NB4 (cell line): Measurements from ENCODE around the gene CYP26A1.
"Not testable (repeated sequence)": the region's sequence is repeated elsewhere in the genome, so short reads cannot be mapped to it uniquely, and the experiment has no call there.

Source experiments
- DNase-seq: peaks from one replicate; pipeline ENCODE4 v3.0.0; 2010; ENCODE audit warnings: low read depth
- H3K4me3 ChIP-seq: one replicate; pipeline ENCODE4 v1.5.1; 2011; ENCODE audit warnings: mild to moderate bottlenecking, low read depth, low read length, moderate library complexity
- MAX ChIP-seq: IDR thresholded peaks from 2 replicates; pipeline ENCODE4 v1.6.1; 2011; ENCODE audit warnings: low read depth, low read length
- MYC ChIP-seq: IDR thresholded peaks from 2 replicates; pipeline ENCODE4 v1.6.1; 2011; ENCODE audit warnings: low read depth, low read length
- POLR2A ChIP-seq: IDR thresholded peaks from 2 replicates; pipeline ENCODE4 v1.6.1; 2011; ENCODE audit warnings: mild to moderate bottlenecking; ENCODE audit not compliant: insufficient read length; ENCODE audit errors: extremely low read depth
- TF ChIP-seq, protein P1 (sequence below): IDR thresholded peaks from one replicate; pipeline ENCODE4 v1.5.1; 2012; ENCODE audit warnings: low read depth, low read length

Gene CYP26A1

DNA sequence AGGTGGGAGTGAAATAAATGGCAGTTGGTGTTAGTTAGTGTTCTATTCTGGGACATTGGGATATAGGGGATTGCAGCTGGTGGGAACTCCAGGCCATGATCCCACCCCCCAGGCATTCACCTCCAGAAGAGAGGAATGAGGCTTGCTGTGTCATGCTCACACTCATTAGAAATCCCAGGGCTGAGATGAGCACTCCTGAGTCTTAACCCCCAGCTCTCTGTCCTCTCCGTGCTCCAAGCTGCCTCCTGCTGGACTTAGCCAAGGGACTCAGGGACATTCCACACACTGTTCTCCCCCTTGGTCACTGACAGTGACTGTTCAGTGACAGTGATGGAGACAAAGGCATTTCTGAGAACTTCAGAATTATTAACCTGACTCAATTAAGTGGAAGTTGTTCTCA, 21.5 kb downstream of the CYP26A1 start:
- DNase-seq, result no peak
- TF ChIP-seq POLR2A (no peak), MYC (no peak), MAX (no peak)
- TF ChIP-seq, protein P1, sequence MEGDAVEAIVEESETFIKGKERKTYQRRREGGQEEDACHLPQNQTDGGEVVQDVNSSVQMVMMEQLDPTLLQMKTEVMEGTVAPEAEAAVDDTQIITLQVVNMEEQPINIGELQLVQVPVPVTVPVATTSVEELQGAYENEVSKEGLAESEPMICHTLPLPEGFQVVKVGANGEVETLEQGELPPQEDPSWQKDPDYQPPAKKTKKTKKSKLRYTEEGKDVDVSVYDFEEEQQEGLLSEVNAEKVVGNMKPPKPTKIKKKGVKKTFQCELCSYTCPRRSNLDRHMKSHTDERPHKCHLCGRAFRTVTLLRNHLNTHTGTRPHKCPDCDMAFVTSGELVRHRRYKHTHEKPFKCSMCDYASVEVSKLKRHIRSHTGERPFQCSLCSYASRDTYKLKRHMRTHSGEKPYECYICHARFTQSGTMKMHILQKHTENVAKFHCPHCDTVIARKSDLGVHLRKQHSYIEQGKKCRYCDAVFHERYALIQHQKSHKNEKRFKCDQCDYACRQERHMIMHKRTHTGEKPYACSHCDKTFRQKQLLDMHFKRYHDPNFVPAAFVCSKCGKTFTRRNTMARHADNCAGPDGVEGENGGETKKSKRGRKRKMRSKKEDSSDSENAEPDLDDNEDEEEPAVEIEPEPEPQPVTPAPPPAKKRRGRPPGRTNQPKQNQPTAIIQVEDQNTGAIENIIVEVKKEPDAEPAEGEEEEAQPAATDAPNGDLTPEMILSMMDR, result no peak
- H3K4me3 ChIP-seq, result no peak overlapping the region

DNA sequence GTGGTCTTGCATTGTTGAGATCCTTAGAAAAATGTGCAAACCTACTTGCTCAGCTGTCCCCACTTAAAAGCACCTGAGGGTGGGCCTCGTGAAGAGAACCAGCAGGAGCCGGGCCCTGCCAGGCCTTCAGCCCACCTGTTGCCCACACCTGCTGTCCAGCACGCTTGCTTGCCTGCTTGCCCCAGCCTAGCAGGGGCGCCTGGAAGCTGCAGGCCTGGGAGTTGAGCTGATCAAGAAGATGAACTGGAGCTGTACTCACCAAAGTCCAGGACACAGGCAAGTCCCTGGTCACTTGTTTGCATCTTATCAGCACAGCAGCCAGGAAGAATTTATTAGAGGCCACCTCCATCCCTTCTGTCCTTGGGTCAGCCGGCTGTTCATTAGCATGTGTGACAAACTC, 23.2 kb downstream of the CYP26A1 start:
- TF ChIP-seq MYC (no peak), POLR2A (no peak), MAX (no peak)
- TF ChIP-seq, protein P1, result no peak
- no peak for DNase-seq
- no peak overlapping the region for H3K4me3 ChIP-seq

DNA sequence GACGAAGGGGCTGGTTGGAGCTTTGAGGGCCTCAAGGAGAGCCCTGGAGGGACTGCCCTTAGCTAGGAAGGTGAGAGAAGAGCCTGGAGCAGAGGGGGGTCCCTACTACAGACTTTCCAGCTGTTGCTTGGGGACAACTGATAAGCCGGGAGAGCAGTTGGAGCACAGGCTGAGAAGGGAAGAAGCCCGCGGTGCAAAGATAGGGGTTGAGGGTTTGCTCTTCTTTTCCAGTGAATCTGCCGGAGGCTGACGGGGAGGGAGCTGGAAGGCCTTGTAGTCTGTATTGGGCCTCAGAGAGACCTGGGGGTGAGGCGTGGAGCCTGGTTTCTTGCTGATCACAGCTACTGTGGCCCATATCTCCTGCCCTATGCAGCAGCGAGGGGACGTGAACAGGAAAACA, 23.7 kb downstream of the CYP26A1 start:
- DNase-seq, result no peak

DNA sequence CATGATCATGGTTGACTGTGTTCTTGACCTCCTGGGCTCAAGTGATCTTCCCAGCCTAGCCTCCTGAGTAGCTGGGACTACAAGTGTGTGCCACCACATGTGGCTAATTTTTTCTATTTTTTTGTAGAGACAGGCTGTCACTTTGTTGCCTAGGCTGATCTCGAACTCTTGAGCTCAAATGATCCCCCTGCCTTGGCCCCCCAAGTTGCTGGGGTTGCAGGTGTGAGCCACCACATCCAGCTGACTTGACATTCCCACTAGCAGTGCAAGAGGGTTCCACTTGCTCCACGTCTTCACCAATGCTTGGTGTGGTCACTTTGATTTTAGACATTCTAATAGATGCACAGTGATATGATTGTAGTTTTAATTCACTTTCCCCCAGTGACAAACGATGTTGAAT, 25.1 kb downstream of the CYP26A1 start:
- no peak overlapping the region for H3K4me3 ChIP-seq
- no peak for DNase-seq
- TF ChIP-seq, protein P1, result no peak
- TF ChIP-seq MAX (no peak), POLR2A (no peak), MYC (no peak)

More for the DNA sequence above, 23.7 kb downstream of the CYP26A1 start:
- H3K4me3 ChIP-seq, result no peak overlapping the region
- no peak for TF ChIP-seq MYC
- TF ChIP-seq, protein P1, result no peak
- TF ChIP-seq POLR2A, result no peak
- TF ChIP-seq MAX, result no peak

GRCh38 chr10:93099670-93100069, 26.0 kb downstream of the CYP26A1 start:
- TF ChIP-seq MYC (no peak), POLR2A (no peak)
- TF ChIP-seq, protein P1, result no peak
- DNase-seq, result no peak
- no peak overlapping the region for H3K4me3 ChIP-seq

- H3K4me3 ChIP-seq, result not testable (repeated sequence)
These were observed 27.5 kb downstream of the CYP26A1 start for GRCh38 chr10:93101148-93101547.

More at GRCh38 chr10:93101148-93101547, 27.5 kb downstream of the CYP26A1 start:
- not testable (repeated sequence) for DNase-seq
